Astrocyte (in vitro differentiated cells and primary cell): ENCODE measurements around the gene EMP3.

Experiments used
- CTCF ChIP-seq: IDR thresholded peaks from 2 replicates; pipeline ENCODE4 v1.5.1; 2011; ENCODE audit warnings: low read depth, mild to moderate bottlenecking, inconsistent platforms, low read length, moderate library complexity; ENCODE audit not compliant: insufficient read depth
- EZH2 ChIP-seq: IDR thresholded peaks from 2 replicates; pipeline ENCODE4 v1.6.1; 2012; ENCODE audit warnings: mild to moderate bottlenecking, low read length, inconsistent platforms; ENCODE audit not compliant: insufficient read depth

- TF ChIP-seq CTCF (no peak), EZH2 (no peak)
Observed at GRCh38 chr19:48279747-48280146, 45.6 kb upstream of the EMP3 start.
